Measurements from ENCODE around the gene SEMA3E. TPM values are rescaled to one million over a fixed set of nuclear protein-coding genes. Genes with fewer than 3 reads are reported as not detected.

The SEMA3E gene
- total RNA-seq, 1 donor = 1.4 TPM

DNA sequence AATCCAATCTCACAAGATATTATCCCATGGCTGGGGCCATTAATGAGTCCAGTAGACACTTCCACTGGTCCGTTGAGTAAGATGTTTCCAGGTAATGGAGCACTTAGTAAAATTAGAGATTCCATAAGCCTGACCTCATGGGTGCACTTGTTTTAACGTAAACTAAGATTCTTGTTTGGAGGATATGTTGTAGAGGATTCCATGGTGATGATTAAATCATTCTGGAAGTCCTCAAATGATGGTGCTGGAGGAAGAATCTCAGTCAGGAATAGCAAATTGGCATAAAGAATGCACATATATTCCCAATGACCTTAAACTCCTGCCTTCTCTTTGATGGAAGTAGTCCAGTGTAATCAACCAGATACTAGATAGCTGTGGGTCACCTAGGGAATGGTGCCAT, 324.3 kb downstream of the SEMA3E start:
- Histone ChIP-seq H3K4me1 (ENCODE audit: insufficient read depth, low read length) (no peaks in the 10 kb centered on the region), H3K27ac (ENCODE audit: low read depth, low read length) (no peak overlapping the region), H3K27me3 (ENCODE audit: insufficient read depth, low read length) (no peaks in the 10 kb centered on the region), H3K36me3 (ENCODE audit: insufficient read depth, low read length) (no peaks in the 10 kb centered on the region), H3K4me3 (ENCODE audit: insufficient read depth, low read length) (no peak overlapping the region), H3K79me2 (ENCODE audit: insufficient read depth, low read length) (no peaks in the 10 kb centered on the region), H3K4me2 (ENCODE audit: insufficient read depth, low read length) (no peak overlapping the region), H2AFZ (ENCODE audit: low read length) (no peak overlapping the region), H4K20me1 (ENCODE audit: insufficient read depth, low read length) (no peaks in the 10 kb centered on the region), H3K9me3 (ENCODE audit: low read depth, low read length) (no peaks in the 10 kb centered on the region)
- no peak for TF ChIP-seq CTCF (IDR thresholded peaks at IDR 0.05; ENCODE audit: extremely low read depth, low read depth, low read length)
- no peak for DNase-seq (ENCODE audit: insufficient read length, low spot score, missing footprints)

DNA sequence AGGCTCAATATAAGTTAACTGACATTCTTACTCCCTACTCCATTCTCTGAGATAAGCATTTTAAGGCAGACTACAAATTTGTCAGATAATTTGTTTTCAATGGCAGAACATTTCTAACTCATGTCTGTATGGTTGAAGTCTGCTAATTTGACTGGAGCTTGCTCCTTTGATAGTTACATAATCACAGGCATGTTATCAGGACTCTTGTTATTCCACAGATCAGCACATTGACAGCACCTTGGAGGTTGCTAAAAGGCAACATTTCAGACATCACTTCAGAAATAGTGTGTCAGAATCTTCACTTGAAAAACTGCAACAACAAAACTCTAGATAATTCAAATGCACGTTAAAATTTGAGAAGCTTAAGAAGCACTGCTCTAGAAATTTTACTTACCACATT, 327.9 kb downstream of the SEMA3E start:
- Histone ChIP-seq H3K79me2 (ENCODE audit: insufficient read depth, low read length) (no peaks in the 10 kb centered on the region), H3K4me2 (ENCODE audit: insufficient read depth, low read length) (no peak overlapping the region), H4K20me1 (ENCODE audit: insufficient read depth, low read length) (no peaks in the 10 kb centered on the region), H3K9me3 (ENCODE audit: low read depth, low read length) (no peaks in the 10 kb centered on the region), H2AFZ (ENCODE audit: low read length) (no peak overlapping the region), H3K4me1 (ENCODE audit: insufficient read depth, low read length) (no peaks in the 10 kb centered on the region), H3K36me3 (ENCODE audit: insufficient read depth, low read length) (no peaks in the 10 kb centered on the region), H3K27me3 (ENCODE audit: insufficient read depth, low read length) (no peaks in the 10 kb centered on the region), H3K4me3 (ENCODE audit: insufficient read depth, low read length) (no peak overlapping the region), H3K27ac (ENCODE audit: low read depth, low read length) (no peak overlapping the region)
- no peak for DNase-seq (ENCODE audit: insufficient read length, low spot score, missing footprints)
- no peak for TF ChIP-seq CTCF (IDR thresholded peaks at IDR 0.05; ENCODE audit: extremely low read depth, low read depth, low read length)

GRCh38 chr7:83313931-83314330, 335.0 kb downstream of the SEMA3E start:
- no peak overlapping the region for H2AFZ ChIP-seq (ENCODE audit: low read length)
- DNase-seq (ENCODE audit: insufficient read length, low spot score, missing footprints) = no peak
- H3K27me3 ChIP-seq (ENCODE audit: insufficient read depth, low read length) = no peaks in the 10 kb centered on the region
- no peaks in the 10 kb centered on the region for H3K4me1 ChIP-seq (ENCODE audit: insufficient read depth, low read length)
- no peak overlapping the region for H3K4me3 ChIP-seq (ENCODE audit: insufficient read depth, low read length)
- no peak overlapping the region for H3K27ac ChIP-seq (ENCODE audit: low read depth, low read length)
- H3K4me2 ChIP-seq (ENCODE audit: insufficient read depth, low read length) = no peak overlapping the region
- no peak for TF ChIP-seq CTCF (IDR thresholded peaks at IDR 0.05; ENCODE audit: extremely low read depth, low read depth, low read length)
- no peaks in the 10 kb centered on the region for H3K36me3 ChIP-seq (ENCODE audit: insufficient read depth, low read length)
- H3K9me3 ChIP-seq (ENCODE audit: low read depth, low read length) = no peaks in the 10 kb centered on the region
- no peaks in the 10 kb centered on the region for H4K20me1 ChIP-seq (ENCODE audit: insufficient read depth, low read length)
- no peaks in the 10 kb centered on the region for H3K79me2 ChIP-seq (ENCODE audit: insufficient read depth, low read length)

Small RNAs within 50 kb of the gene (small RNA-seq; reads per million reads assigned to genes)
- gene AC079987.1 = not detected
